Muscle of leg (tissue), 11 donors: ENCODE results near the gene FMNL2. TPM values are rescaled to one million over a fixed set of nuclear protein-coding genes. Genes with fewer than 3 reads are reported as not detected.

Source experiments
- DNase-seq: peaks from one replicate; pipeline ENCODE4 v3.0.0; 2013
- H3K27ac ChIP-seq: one replicate; pipeline ENCODE4 v1.5.1; 2013; ENCODE audit warnings: mild to moderate bottlenecking, low read length, control low read depth
- H3K27me3 ChIP-seq: one replicate; pipeline ENCODE4 v1.6.1; 2013; ENCODE audit warnings: low read length; ENCODE audit not compliant: control insufficient read depth, insufficient read depth
- H3K36me3 ChIP-seq: one replicate; pipeline ENCODE4 v1.6.1; 2013; ENCODE audit warnings: low read length; ENCODE audit not compliant: control insufficient read depth, insufficient read depth
- H3K4me1 ChIP-seq: one replicate; pipeline ENCODE4 v1.6.1; 2013; ENCODE audit warnings: low read length; ENCODE audit not compliant: control insufficient read depth, insufficient read depth
- H3K4me3 ChIP-seq: one replicate; pipeline ENCODE4 v1.5.1; 2013; ENCODE audit warnings: low read length, control low read depth
- H3K9me3 ChIP-seq: replicated peaks from 2 replicates; pipeline ENCODE4 v1.6.1; 2013; ENCODE audit warnings: low read depth, low read length; ENCODE audit not compliant: control insufficient read depth
- WGBS: methylation state at CpG from one replicate; pipeline ENCODE4 v1.1.5; 2013; ENCODE audit warnings: missing lambda C conversion rate; ENCODE audit not compliant: insufficient coverage; 5-methylcytosine and 5-hydroxymethylcytosine counted together
- polyA plus RNA-seq, 8 donors: library from polyadenylated mRNA; unstranded; fragments of 120-200 nt; gene quantifications; one replicate each; pipeline versions ENCODE4 v1.2.1 to v1.2.3, GENCODE V29; 2013; ENCODE audit warnings: inconsistent platforms in 1 of 8, low replicate concordance in 1 of 8; ENCODE audit not compliant: insufficient read length in 8 of 8, insufficient read depth in 1 of 8
- total RNA-seq: library from RNA; stranded (reverse); fragments of 120-200 nt; gene quantifications from one replicate; pipeline ENCODE4 v1.2.4, GENCODE V29; 2013

Gene FMNL2
- total and polyA plus RNA-seq, 9 donors: 21.5 to 36.1 (median 24.1) TPM

GRCh38 chr2:152499896-152500735 is 165.1 kb downstream of the FMNL2 start:
- Histone ChIP-seq H3K27me3 (no peaks in the 10 kb centered on the region), H3K4me1 (peaks cover 2% of the 10 kb centered on the region), H3K9me3 (peaks cover 4% of the 10 kb centered on the region), H3K4me3 (no peak overlapping the region), H3K36me3 (no peaks in the 10 kb centered on the region), H3K27ac (peak overlapping the region; percentile 39)
- peak; percentile 58 for DNase-seq
- 73% methylated on average over 8 of the region's 14 CpGs for WGBS

GRCh38 chr2:152500772-152501171 is 165.8 kb downstream of the FMNL2 start:
- Histone ChIP-seq H3K9me3 (peaks cover 4% of the 10 kb centered on the region), H3K27ac (no peak overlapping the region), H3K27me3 (no peaks in the 10 kb centered on the region), H3K36me3 (no peaks in the 10 kb centered on the region), H3K4me3 (no peak overlapping the region), H3K4me1 (peaks cover 2% of the 10 kb centered on the region)
- no CpG with 5 or more reads among the region's 8 CpGs for WGBS
- peak; percentile 62 for DNase-seq

GRCh38 chr2:152501666-152502065 is 166.7 kb downstream of the FMNL2 start:
- Histone ChIP-seq H3K36me3 (no peaks in the 10 kb centered on the region), H3K9me3 (peaks cover 3% of the 10 kb centered on the region), H3K27me3 (no peaks in the 10 kb centered on the region), H3K27ac (no peak overlapping the region), H3K4me3 (no peak overlapping the region), H3K4me1 (peaks cover 2% of the 10 kb centered on the region)
- WGBS: 80% methylated on average over 2 of the region's 5 CpGs
- no peak for DNase-seq

GRCh38 chr2:152504618-152505017 is 169.6 kb downstream of the FMNL2 start:
- peaks cover 2% of the 10 kb centered on the region for H3K4me1 ChIP-seq

GRCh38 chr2:152505495-152505906 is 170.5 kb downstream of the FMNL2 start:
- no peaks in the 10 kb centered on the region for H3K27me3 ChIP-seq
- H3K27ac ChIP-seq: no peak overlapping the region
- 92% methylated on average over 2 of the region's 9 CpGs for WGBS
- no peak overlapping the region for H3K4me3 ChIP-seq
- peaks cover 2% of the 10 kb centered on the region for H3K4me1 ChIP-seq
- DNase-seq: no peak
- no peaks in the 10 kb centered on the region for H3K36me3 ChIP-seq
- no peaks in the 10 kb centered on the region for H3K9me3 ChIP-seq

More at GRCh38 chr2:152504618-152505017, 169.6 kb downstream of the FMNL2 start:
- no peaks in the 10 kb centered on the region for H3K36me3 ChIP-seq
- H3K4me3 ChIP-seq: no peak overlapping the region
- DNase-seq: no peak
- H3K9me3 ChIP-seq: no peaks in the 10 kb centered on the region
- H3K27me3 ChIP-seq: no peaks in the 10 kb centered on the region
- no peak overlapping the region for H3K27ac ChIP-seq
- 100% methylated on average over 1 of the region's 3 CpGs for WGBS

- WGBS: no CpG with 5 or more reads among the region's 4 CpGs
- Histone ChIP-seq H3K4me3 (no peak overlapping the region), H3K36me3 (no peaks in the 10 kb centered on the region)
Measured at GRCh38 chr2:152506843-152507242, 171.9 kb downstream of the FMNL2 start.

GRCh38 chr2:152507907-152508306 is 172.9 kb downstream of the FMNL2 start:
- Histone ChIP-seq H3K4me1 (no peaks in the 10 kb centered on the region), H3K27me3 (no peaks in the 10 kb centered on the region), H3K36me3 (no peaks in the 10 kb centered on the region), H3K9me3 (no peaks in the 10 kb centered on the region), H3K27ac (no peak overlapping the region), H3K4me3 (no peak overlapping the region)
- no peak for DNase-seq
- 87% methylated on average over 3 of the region's 6 CpGs for WGBS

More at GRCh38 chr2:152506843-152507242, 171.9 kb downstream of the FMNL2 start:
- H3K27me3 ChIP-seq: no peaks in the 10 kb centered on the region
- H3K9me3 ChIP-seq: no peaks in the 10 kb centered on the region
- H3K4me1 ChIP-seq: no peaks in the 10 kb centered on the region
- H3K27ac ChIP-seq: no peak overlapping the region
- no peak for DNase-seq

GRCh38 chr2:152508446-152508845 is 173.5 kb downstream of the FMNL2 start:
- no peaks in the 10 kb centered on the region for H3K27me3 ChIP-seq
- 79% methylated on average over 4 of the region's 4 CpGs for WGBS
- H3K4me1 ChIP-seq: no peaks in the 10 kb centered on the region
- peak; percentile 46 for DNase-seq
- no peaks in the 10 kb centered on the region for H3K36me3 ChIP-seq
- H3K27ac ChIP-seq: no peak overlapping the region
- no peaks in the 10 kb centered on the region for H3K9me3 ChIP-seq
- H3K4me3 ChIP-seq: no peak overlapping the region

- no peaks in the 10 kb centered on the region for H3K27me3 ChIP-seq
- WGBS: no CpG with 5 or more reads among the region's 3 CpGs
- H3K4me3 ChIP-seq: no peak overlapping the region
- no peak for DNase-seq
- H3K36me3 ChIP-seq: no peaks in the 10 kb centered on the region
- no peak overlapping the region for H3K27ac ChIP-seq
- no peaks in the 10 kb centered on the region for H3K4me1 ChIP-seq
- H3K9me3 ChIP-seq: no peaks in the 10 kb centered on the region
Measured at GRCh38 chr2:152509772-152510491, 175.0 kb downstream of the FMNL2 start.

GRCh38 chr2:152510621-152511020 is 175.6 kb downstream of the FMNL2 start:
- H3K4me1 ChIP-seq: no peaks in the 10 kb centered on the region
- no peaks in the 10 kb centered on the region for H3K9me3 ChIP-seq
- no CpG with 5 or more reads among the region's 5 CpGs for WGBS
- H3K4me3 ChIP-seq: no peak overlapping the region
- no peak for DNase-seq
- H3K27me3 ChIP-seq: no peaks in the 10 kb centered on the region
- no peak overlapping the region for H3K27ac ChIP-seq
- no peaks in the 10 kb centered on the region for H3K36me3 ChIP-seq
